Measurements from ENCODE around the gene PHF21A.
"Not testable (repeated sequence)": the region's sequence is repeated elsewhere in the genome, so short reads cannot be mapped to it uniquely, and the experiment has no call there.

Gene PHF21A

GRCh38 chr11:46026606-46027293, 94.5 kb downstream of the PHF21A start:
- no peak for DNase-seq

- no peak for DNase-seq
These were observed 101.1 kb downstream of the PHF21A start for GRCh38 chr11:46020084-46020599.

GRCh38 chr11:46018651-46019050, 102.6 kb downstream of the PHF21A start:
- no peak for DNase-seq

- DNase-seq = no peak
These were observed 103.9 kb downstream of the PHF21A start for GRCh38 chr11:46017341-46017740.

- DNase-seq = no peak
These were observed 105.3 kb downstream of the PHF21A start for GRCh38 chr11:46015941-46016340.

GRCh38 chr11:46014168-46014567, 107.1 kb downstream of the PHF21A start:
- DNase-seq = not testable (repeated sequence)

- DNase-seq = no peak
These were observed 109.1 kb downstream of the PHF21A start for GRCh38 chr11:46012185-46012584.

GRCh38 chr11:46010100-46010499, 111.2 kb downstream of the PHF21A start:
- DNase-seq = no peak

- no peak for DNase-seq
These were observed 111.6 kb downstream of the PHF21A start for GRCh38 chr11:46009647-46010046.

GRCh38 chr11:46006418-46007070, 114.7 kb downstream of the PHF21A start:
- DNase-seq = peak in 1 of 2 donors; percentile 24

GRCh38 chr11:46003572-46003971, 117.7 kb downstream of the PHF21A start:
- no peak for DNase-seq

- no peak for DNase-seq
These were observed 119.1 kb downstream of the PHF21A start for GRCh38 chr11:46002189-46002588.

- no peak for DNase-seq
These were observed 119.8 kb downstream of the PHF21A start for GRCh38 chr11:46001448-46001914.

GRCh38 chr11:45997599-45997998, 123.7 kb downstream of the PHF21A start:
- DNase-seq = no peak

- DNase-seq = no peak
These were observed 125.9 kb downstream of the PHF21A start for GRCh38 chr11:45995342-45995734.

GRCh38 chr11:45994371-45995341, 126.6 kb downstream of the PHF21A start:
- no peak for DNase-seq

GRCh38 chr11:45993531-45994001, 127.7 kb downstream of the PHF21A start:
- DNase-seq = no peak

- DNase-seq = no peak
These were observed 132.3 kb downstream of the PHF21A start for GRCh38 chr11:45988921-45989320.

GRCh38 chr11:45985212-45985611, 136.0 kb downstream of the PHF21A start:
- no peak for DNase-seq

- no peak for DNase-seq
These were observed 137.1 kb downstream of the PHF21A start for GRCh38 chr11:45984192-45984591.

GRCh38 chr11:45983471-45983845, 137.8 kb downstream of the PHF21A start:
- DNase-seq = no peak

- peak; percentile 33 to 54 for DNase-seq
These were observed 138.4 kb downstream of the PHF21A start for GRCh38 chr11:45982656-45983470.

All from stimulated activated CD4-positive, alpha-beta T cell treated with anti-CD3 and anti-CD28 coated beads, Interleukin-2, amount 100 ng/mL, for 24 hours (primary cell).